Eye (tissue), 1 donor: Measurements from ENCODE around the gene SPI1.

ENCODE experiments used
- DNase-seq: peaks from one replicate; pipeline ENCODE4 v3.0.0-alpha.2; 2015

SPI1 gene

GRCh38 chr11:47378010-47378835 is at the start of gene SPI1:
SPI1 (minus strand) TSS chr11:47378547; CDS start chr11:47378353, 194 bp downstream.
- no peak for DNase-seq

- DNase-seq = peak; percentile 99
These were observed 48.0 kb upstream of the SPI1 start, which contains the start of gene PSMC3 for GRCh38 chr11:47426062-47426956. PSMC3 (minus strand) TSS chr11:47426439; CDS start chr11:47426279, 160 bp downstream.

GRCh38 chr11:47425611-47426010 is 47.3 kb upstream of the SPI1 start:
- no peak for DNase-seq

- no peak for DNase-seq
These were observed 40.3 kb upstream of the SPI1 start for GRCh38 chr11:47418454-47419259.

- no peak for DNase-seq
These were observed 39.4 kb upstream of the SPI1 start for GRCh38 chr11:47417712-47418111.

GRCh38 chr11:47415949-47416472 is 37.7 kb upstream of the SPI1 start:
- DNase-seq = peak; percentile 82

- DNase-seq = no peak
These were observed 36.9 kb upstream of the SPI1 start for GRCh38 chr11:47415091-47415854.

GRCh38 chr11:47414685-47415070 is 36.3 kb upstream of the SPI1 start:
- no peak for DNase-seq

GRCh38 chr11:47413908-47414684 is 35.7 kb upstream of the SPI1 start:
- DNase-seq = no peak

GRCh38 chr11:47413351-47413750 is 35.0 kb upstream of the SPI1 start:
- DNase-seq = no peak

- no peak for DNase-seq
These were observed 33.8 kb upstream of the SPI1 start for GRCh38 chr11:47411884-47412746.

- no peak for DNase-seq
These were observed 32.3 kb upstream of the SPI1 start for GRCh38 chr11:47410370-47411264.

GRCh38 chr11:47409440-47410369 is 31.4 kb upstream of the SPI1 start:
- no peak for DNase-seq

- DNase-seq = peak; percentile 71
These were observed 30.5 kb upstream of the SPI1 start for GRCh38 chr11:47408598-47409439.

GRCh38 chr11:47407746-47408590 is 29.6 kb upstream of the SPI1 start, which contains the start of gene SLC39A13:
SLC39A13 (plus strand) TSS chr11:47408590; CDS start chr11:47410095, 1,505 bp downstream.
- DNase-seq = peak; percentile 98
